NCI-H1105 treated with DMSO at 0.1 percent for 48 hours (cell line): Measurements from ENCODE around the gene NAA15.
A peak's percentile ranks its signal among the peaks of the same experiment; 100 is the strongest.
"Not testable (repeated sequence)": the region's sequence is repeated elsewhere in the genome, so short reads cannot be mapped to it uniquely, and the experiment has no call there.

ENCODE experiments used
- DNase-seq: peaks from one replicate; lab custom pipeline; 2025; lab: John Stamatoyannopoulos, UW

NAA15 gene

DNA sequence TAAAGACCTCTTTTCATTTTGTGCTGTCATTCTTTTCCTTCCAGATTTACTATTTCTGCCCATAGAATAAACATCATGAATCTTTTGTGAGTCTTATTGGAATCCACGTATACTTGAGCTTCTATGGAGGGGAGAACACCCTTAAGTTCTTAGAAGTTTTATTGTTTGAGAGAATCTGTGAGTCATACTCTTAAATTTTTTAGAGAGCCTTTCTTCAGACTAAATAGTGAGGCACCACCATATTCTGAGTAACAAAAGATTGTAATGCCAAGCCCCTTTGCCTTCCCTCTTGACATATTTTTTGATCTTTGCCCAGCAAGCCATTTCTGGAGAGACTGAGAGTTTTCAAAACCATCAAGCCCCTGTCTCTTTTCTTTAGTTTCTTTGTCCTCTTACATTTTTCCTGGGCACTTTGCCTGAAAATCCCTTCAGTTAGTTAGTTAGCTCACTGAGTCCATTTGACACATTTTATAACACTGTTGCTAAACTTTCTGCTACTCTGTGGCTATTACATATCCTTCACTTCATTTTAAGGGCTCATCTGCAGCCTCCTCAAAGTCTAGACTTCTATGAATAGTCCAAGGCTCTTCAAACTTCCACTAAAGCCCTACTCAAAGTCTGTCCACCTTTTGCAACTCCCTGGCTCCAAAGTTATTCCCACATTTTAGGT, 66.3 kb downstream of the NAA15 start:
- no peak for DNase-seq

- DNase-seq = no peak
Measured at GRCh38 chr4:139368998-139369397, 67.7 kb downstream of the NAA15 start.

- DNase-seq = no peak
Measured at GRCh38 chr4:139374251-139374650, 72.9 kb downstream of the NAA15 start.

DNA sequence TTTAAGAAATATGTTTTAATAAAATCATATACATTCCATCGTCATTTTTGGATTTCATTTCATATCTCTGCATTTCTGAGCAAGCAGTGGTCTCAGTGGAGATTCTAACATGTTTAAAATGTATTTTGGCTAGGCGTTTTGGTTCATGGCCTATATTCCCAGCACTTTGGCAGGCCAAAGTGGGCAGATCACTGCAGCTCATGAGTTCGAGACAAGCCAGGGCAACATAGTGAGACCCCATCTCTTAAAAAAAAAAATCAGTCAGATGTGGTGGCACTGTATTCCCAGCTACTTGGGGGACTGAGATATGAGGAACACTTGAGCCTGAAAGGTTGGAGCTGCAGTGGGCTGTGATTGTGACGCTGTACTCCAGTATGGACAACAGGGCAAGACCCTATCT, 85.1 kb downstream of the NAA15 start:
- no peak for DNase-seq

DNA sequence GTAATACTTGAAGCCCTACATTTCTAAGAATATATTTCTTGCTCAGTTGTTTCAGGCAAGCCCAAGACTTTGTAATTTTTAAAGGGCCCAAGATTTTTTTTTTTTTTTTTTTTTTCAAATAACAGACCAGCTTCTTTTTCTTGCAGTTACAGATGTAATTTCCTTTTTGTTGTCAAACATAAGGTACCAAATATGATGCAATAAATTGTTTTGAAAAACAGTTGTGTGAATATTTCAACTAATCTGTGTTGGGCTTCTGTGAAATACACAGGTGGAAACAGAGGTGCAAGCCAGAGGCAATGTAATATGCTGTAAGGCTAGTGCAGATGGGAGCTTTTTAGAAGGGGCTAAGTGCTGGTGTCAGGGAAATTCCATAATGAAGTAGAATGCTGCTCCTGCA, 87.8 kb downstream of the NAA15 start:
- no peak for DNase-seq

GRCh38 chr4:139389991-139390390, 88.7 kb downstream of the NAA15 start:
- DNase-seq = no peak

DNA sequence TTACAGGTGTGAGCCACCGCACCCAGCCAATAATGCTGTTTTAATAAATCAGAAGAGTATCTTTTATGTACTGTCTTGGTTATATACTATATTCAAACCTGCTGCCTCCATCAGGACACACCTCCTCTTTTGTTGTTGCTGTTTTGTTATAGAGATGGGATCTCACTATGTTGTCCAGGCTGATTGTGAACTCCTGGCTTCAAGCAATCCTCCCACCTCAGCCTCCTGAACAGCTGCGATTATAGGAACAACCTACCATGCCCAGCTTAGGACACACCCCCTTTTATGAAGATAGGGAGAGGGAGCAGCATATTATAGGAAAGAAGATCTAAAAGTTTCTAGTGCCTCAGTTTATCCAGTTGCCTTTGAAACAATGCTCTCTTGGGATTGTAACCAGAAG, 90.4 kb downstream of the NAA15 start:
- DNase-seq = no peak

DNA sequence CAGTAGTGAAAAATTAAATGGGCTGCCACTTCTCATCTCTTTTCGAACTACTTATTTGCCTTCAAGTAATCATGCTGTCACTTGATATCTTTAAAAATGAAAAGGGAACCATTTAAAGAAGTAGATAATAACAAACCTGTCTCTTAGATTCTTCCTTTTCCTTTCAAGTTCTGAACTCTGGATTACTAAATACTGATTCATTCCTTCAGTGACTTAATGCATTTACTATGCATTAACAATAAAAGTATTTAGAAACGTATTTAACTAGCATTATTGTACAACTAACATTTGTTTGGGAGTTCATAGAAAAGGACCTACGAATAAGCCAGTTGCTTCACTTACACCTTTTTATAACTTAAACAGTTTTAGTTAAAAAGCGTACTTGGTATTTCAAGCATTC, 91.5 kb downstream of the NAA15 start:
- DNase-seq = no peak

DNA sequence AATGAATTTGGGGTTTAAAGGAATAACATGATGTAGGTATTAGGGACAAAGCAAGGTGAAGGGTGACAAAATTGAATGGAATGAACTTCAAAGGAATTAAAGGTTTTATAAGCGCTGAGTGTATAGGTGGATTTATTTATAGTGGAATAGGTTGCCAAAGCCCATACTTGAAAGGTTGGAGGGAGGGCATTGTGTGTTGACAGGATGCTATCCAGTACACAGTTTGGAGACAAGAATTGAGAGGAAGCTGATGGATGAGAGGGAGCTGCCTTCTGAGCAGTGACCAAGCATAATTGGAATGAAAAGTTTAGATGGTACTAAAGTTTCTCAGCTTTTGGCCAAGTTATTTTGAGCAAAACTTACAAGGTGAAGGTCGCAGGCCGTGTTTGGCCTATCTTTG, 100.1 kb downstream of the NAA15 start:
- DNase-seq = no peak

- no peak for DNase-seq
Measured at GRCh38 chr4:139402436-139402835, 101.1 kb downstream of the NAA15 start.

- no peak for DNase-seq
Measured at GRCh38 chr4:139403462-139403861, 102.2 kb downstream of the NAA15 start.

- no peak for DNase-seq
Measured at GRCh38 chr4:139410312-139410711, 109.0 kb downstream of the NAA15 start.

DNA sequence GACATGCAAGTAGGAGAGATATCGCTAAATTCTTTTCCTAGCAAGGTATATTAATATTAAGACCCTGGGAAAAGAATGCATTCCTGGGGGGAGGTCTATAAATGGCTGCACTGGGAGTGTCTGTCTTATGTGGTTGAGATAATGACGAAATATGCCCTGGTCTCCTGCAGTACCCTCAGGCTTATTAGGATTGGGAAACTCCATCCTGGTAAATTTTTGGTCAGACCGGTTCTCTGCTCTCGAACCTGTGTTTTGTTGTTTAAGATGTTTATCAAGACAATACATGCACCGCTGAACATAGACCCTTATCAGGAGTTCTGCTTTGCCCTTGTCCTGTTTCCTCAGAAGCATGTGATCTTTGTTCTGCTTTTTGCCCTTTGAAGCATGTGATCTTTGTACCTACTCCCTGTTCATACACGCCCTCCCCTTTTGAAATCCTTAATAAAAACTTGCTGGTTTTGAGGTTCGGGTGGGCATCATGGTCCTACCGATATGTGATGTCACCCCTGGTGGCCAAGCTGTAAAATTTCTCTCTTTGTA, 113.4 kb downstream of the NAA15 start:
- not testable (repeated sequence) for DNase-seq

- peak; percentile 30 for DNase-seq
Measured at GRCh38 chr4:139416073-139416673, 114.9 kb downstream of the NAA15 start.

GRCh38 chr4:139419388-139419914, 118.1 kb downstream of the NAA15 start:
- peak; percentile 9 for DNase-seq

- DNase-seq = no peak
Measured at GRCh38 chr4:139420652-139421051, 119.3 kb downstream of the NAA15 start.

DNA sequence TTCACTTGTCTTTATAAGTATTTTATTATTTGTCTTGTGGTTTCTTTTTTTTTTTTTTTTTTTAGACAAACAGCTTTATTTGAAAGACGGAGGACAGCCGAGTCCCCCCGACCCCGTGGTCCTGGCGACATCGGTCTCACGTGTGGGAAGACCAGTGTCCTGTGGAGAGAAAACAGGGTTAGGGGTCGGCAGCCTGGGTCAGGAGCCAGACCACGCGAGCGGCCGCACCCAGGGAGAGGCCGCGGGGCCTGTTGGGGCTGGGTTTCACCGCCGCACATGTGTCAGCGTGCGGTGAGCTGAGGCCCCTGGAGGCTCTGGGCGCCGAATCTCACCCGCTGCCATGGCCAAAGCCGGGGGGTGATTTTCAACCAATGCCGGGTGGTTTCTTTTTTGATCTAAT, 134.8 kb downstream of the NAA15 start:
- no peak for DNase-seq

DNA sequence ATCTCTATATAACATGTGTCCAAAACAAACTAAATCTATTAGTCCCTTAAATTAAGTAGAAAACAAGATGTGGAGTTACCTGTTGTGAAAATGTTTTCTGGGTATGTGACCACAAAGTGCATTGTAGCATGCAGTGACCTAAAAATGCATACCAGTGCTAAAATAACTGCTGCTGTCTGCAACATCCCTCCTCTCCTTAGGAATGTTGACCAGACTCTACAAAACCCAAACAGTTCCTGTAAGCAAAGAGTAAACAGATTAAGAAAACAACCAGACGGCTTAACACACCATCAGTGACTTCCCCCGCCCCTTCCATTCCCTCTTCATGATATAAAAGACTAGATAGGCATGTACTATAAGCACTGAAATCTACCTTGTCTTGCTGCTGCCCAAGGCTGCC, 136.8 kb downstream of the NAA15 start:
- DNase-seq = no peak

DNA sequence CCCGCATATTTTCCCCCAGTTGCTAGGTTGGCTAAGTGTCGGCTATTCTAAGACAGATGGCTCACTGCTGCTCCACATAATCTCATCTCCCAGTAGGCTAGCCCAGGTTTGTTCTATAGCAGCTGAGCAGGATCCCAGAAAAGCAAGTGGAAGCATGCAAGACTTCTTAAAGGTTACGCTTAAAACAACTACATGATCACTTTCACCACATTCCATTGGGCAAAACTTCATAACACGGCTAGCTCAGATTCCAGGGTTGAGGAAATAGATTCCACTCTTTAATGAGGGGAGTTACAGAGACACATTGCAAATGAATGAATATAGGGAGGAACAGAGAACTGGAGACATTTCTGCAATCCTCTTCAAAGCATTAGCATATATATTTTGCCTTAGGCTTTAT, 139.7 kb downstream of the NAA15 start:
- DNase-seq = no peak

- no peak for DNase-seq
Measured at GRCh38 chr4:139443661-139444060, 142.4 kb downstream of the NAA15 start.

DNA sequence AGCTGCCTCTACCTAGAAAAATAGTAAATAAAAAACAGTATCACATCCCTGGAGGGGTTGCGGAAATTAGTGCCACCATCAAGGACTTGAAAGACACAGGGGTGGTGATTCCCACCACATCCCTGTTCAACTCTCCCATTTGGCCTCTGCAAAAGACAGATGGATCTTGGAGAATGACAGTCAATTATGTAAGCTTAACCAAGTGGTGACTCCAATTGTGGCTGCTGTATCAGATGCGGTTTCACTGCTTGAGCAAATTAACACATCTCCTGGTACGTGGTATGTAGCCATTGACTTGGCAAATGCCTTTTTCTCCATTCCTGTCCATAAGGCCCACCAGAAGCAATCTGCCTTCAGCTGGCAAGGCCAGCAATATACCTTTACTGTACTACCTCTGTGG, 143.6 kb downstream of the NAA15 start:
- not testable (repeated sequence) for DNase-seq

DNA sequence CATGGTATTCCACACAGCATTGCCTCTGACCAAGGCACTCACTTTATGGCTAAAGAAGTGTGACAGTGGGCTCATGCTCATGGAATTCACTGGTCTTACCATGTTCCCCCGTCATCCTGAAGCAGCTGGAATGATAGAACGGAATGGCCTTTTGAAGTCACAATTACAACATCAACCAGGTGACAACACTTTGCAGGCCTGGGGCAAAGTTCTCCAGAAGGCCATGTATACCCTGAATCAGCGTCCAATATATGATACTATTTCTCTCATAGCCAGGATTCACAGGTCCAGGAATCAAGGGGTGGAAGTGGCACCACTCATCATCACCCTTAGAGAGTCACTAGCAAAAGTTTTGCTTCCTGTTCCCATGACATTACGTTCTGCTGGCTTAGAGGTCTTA, 145.8 kb downstream of the NAA15 start:
- DNase-seq = not testable (repeated sequence)

DNA sequence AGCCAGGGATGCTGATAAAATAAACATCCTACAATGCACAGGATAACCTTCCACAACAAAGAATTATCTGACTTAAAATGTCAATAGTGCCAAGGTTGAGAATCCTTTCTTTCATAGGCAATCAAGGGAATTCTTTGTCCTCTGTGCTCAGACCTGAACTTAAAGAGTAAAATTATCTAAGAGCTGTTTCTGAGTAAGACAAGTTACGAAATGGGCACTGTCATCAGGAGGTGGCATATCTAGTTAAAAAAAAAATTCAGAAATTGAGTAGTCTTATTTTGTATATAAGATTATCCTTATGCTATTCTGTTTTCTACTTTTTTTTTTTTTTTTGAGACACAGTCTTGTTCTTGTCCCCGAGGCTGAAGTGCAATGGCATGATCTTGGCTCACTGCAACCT, 149.3 kb downstream of the NAA15 start:
- no peak for DNase-seq

- no peak for DNase-seq
Measured at GRCh38 chr4:139451997-139452396, 150.7 kb downstream of the NAA15 start.
